Epithelial cell of esophagus (primary cell): ENCODE data around the gene SUCNR1.

Experiments used
- DNase-seq: peaks from one replicate; pipeline ENCODE4 v3.0.0; 2010; ENCODE audit warnings: low read depth
- H3K4me3 ChIP-seq: 2 replicates; pipeline ENCODE4 v1.5.1; 2011; ENCODE audit warnings: mild to moderate bottlenecking, low read length, control low read depth
- CTCF ChIP-seq: IDR thresholded peaks from 2 replicates; pipeline ENCODE4 v1.5.1; 2011; ENCODE audit warnings: low read depth, mild to moderate bottlenecking, low read length, control low read depth, inconsistent platforms; ENCODE audit not compliant: insufficient read depth; ENCODE audit errors: missing control alignments

SUCNR1 gene

GRCh38 chr3:151859233-151859673, 14.2 kb upstream of the SUCNR1 start:
- TF ChIP-seq CTCF, result no peak
- H3K4me3 ChIP-seq, result no peak overlapping the region
- no peak for DNase-seq

- DNase-seq, result no peak
- H3K4me3 ChIP-seq, result no peak overlapping the region
- no peak for TF ChIP-seq CTCF
Observed at GRCh38 chr3:151859905-151860304, 13.5 kb upstream of the SUCNR1 start.

GRCh38 chr3:151863611-151864010, 9.8 kb upstream of the SUCNR1 start:
- no peak for DNase-seq

GRCh38 chr3:151864423-151865101, 8.9 kb upstream of the SUCNR1 start:
- peak; percentile 66 for DNase-seq
- TF ChIP-seq CTCF, result no peak
- no peak overlapping the region for H3K4me3 ChIP-seq

More at GRCh38 chr3:151863611-151864010, 9.8 kb upstream of the SUCNR1 start:
- H3K4me3 ChIP-seq, result no peak overlapping the region
- TF ChIP-seq CTCF, result no peak

GRCh38 chr3:151866711-151867410, 6.6 kb upstream of the SUCNR1 start:
- DNase-seq, result no peak
- no peak for TF ChIP-seq CTCF
- no peak overlapping the region for H3K4me3 ChIP-seq

- no peak overlapping the region for H3K4me3 ChIP-seq
- no peak for DNase-seq
- TF ChIP-seq CTCF, result no peak
Observed at GRCh38 chr3:151867666-151868065, 5.8 kb upstream of the SUCNR1 start.
